DOHH2 (cell line): ENCODE results near the gene DNER.

Experiments
- H3F3A ChIP-seq: fragments of 200-600 bp; sonication (generic), shearing (Covaris generic); 2 replicates; pipeline ENCODE4 v1.6.0; 2016; ENCODE audit warnings: antibody characterized with exemption, mild to moderate bottlenecking; ENCODE audit not compliant: control insufficient read depth, insufficient read depth
- H3K27ac ChIP-seq: fragments of 200-600 bp; sonication (generic); 2 replicates; pipeline ENCODE4 v1.5.1; 2014; ENCODE audit warnings: low read depth, mild to moderate bottlenecking, low read length, moderate library complexity
- H3K27me3 ChIP-seq: fragments of 200-600 bp; sonication (generic); 2 replicates; pipeline ENCODE4 v1.6.1; 2014; ENCODE audit warnings: mild to moderate bottlenecking, low read length, mixed read lengths; ENCODE audit not compliant: control insufficient read depth
- H3K36me3 ChIP-seq: fragments of 200-600 bp; sonication (generic); 2 replicates; pipeline ENCODE4 v1.6.1; 2014; ENCODE audit warnings: mild to moderate bottlenecking, low read length, moderate library complexity, mixed read lengths; ENCODE audit not compliant: control insufficient read depth
- H3K4me1 ChIP-seq: fragments of 200-600 bp; sonication (generic); 2 replicates; pipeline ENCODE4 v1.6.1; 2014; ENCODE audit warnings: mild to moderate bottlenecking, low read length, mixed read lengths; ENCODE audit not compliant: control insufficient read depth
- H3K4me2 ChIP-seq: fragments of 200-600 bp; sonication (generic); 2 replicates; pipeline ENCODE4 v1.6.0; 2014; ENCODE audit warnings: mild to moderate bottlenecking, low read length, moderate library complexity
- H3K4me3 ChIP-seq: fragments of 200-600 bp; sonication (generic); 2 replicates; pipeline ENCODE4 v1.5.1; 2014; ENCODE audit warnings: mild to moderate bottlenecking, low read length, mixed read lengths
- H3K79me2 ChIP-seq: fragments of 200-600 bp; sonication (generic); 2 replicates; pipeline ENCODE4 v1.6.1; 2014; ENCODE audit warnings: mild to moderate bottlenecking, low read length, mixed read lengths; ENCODE audit not compliant: control insufficient read depth
- H3K9me2 ChIP-seq: fragments of 200-600 bp; sonication (generic); replicated peaks from 2 replicates; pipeline ENCODE4 v1.6.1; 2014; ENCODE audit warnings: mild to moderate bottlenecking, low read length, mixed read lengths; ENCODE audit not compliant: control insufficient read depth
- H3K9me3 ChIP-seq: fragments of 200-600 bp; sonication (generic); 2 replicates; pipeline ENCODE4 v1.6.1; 2014; ENCODE audit warnings: antibody characterized with exemption, low read length, mixed read lengths; ENCODE audit not compliant: control insufficient read depth, insufficient read depth
- H4K20me1 ChIP-seq: fragments of 200-600 bp; sonication (generic); 2 replicates; pipeline ENCODE4 v1.6.0; 2014; ENCODE audit warnings: low read depth, mild to moderate bottlenecking, antibody characterized with exemption, low read length, moderate library complexity; ENCODE audit not compliant: control insufficient read depth, insufficient read depth
- EZH2phosphoT487 ChIP-seq: fragments of 200-600 bp; sonication (generic); IDR thresholded peaks from 2 replicates; pipeline ENCODE4 v1.6.1; 2017; ENCODE audit warnings: borderline replicate concordance, mild to moderate bottlenecking, antibody characterized with exemption, low read length, moderate library complexity, mixed read lengths
- TF ChIP-seq, protein P1 (sequence below): fragments of 200-600 bp; sonication (generic); IDR thresholded peaks from one replicate; pipeline ENCODE4 v1.5.1; 2014; ENCODE audit warnings: antibody characterized with exemption, mild to moderate bottlenecking, low read depth, low read length; ENCODE audit not compliant: poor library complexity, severe bottlenecking

Gene DNER

DNA sequence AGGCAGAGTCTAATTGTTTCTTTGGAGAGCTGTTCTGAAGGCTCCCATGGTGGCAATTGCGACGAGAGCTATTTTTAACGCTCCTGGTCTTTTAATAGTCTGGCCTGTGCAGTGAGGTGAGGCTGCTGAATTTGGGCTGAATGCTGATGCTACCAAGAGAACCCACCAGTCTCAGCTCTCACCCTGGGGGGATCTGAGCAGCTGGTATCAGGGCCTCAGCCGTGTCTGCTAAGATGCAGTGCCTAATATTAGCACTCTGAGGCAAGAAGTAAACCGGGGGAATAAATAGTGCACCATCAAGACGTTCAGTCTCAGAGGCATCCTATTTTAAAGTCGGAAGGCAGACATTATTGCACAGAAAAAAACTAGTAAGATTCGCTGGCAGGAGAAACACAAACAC is 228.5 kb downstream of the DNER start:
- Histone ChIP-seq H4K20me1 (no peaks in the 10 kb centered on the region), H3K27ac (peak overlapping the region; percentile 17; the same call in 1 of the 2 replicates), H3F3A (no peaks in the 10 kb centered on the region), H3K4me1 (peaks cover 34% of the 10 kb centered on the region), H3K36me3 (no peaks in the 10 kb centered on the region), H3K27me3 (peaks cover 13% of the 10 kb centered on the region), H3K79me2 (no peaks in the 10 kb centered on the region), H3K9me2 (no peaks in the 10 kb centered on the region), H3K4me2 (peak overlapping the region; percentile 47), H3K4me3 (peak overlapping the region; percentile 41), H3K9me3 (no peaks in the 10 kb centered on the region)
- TF ChIP-seq, protein P1, sequence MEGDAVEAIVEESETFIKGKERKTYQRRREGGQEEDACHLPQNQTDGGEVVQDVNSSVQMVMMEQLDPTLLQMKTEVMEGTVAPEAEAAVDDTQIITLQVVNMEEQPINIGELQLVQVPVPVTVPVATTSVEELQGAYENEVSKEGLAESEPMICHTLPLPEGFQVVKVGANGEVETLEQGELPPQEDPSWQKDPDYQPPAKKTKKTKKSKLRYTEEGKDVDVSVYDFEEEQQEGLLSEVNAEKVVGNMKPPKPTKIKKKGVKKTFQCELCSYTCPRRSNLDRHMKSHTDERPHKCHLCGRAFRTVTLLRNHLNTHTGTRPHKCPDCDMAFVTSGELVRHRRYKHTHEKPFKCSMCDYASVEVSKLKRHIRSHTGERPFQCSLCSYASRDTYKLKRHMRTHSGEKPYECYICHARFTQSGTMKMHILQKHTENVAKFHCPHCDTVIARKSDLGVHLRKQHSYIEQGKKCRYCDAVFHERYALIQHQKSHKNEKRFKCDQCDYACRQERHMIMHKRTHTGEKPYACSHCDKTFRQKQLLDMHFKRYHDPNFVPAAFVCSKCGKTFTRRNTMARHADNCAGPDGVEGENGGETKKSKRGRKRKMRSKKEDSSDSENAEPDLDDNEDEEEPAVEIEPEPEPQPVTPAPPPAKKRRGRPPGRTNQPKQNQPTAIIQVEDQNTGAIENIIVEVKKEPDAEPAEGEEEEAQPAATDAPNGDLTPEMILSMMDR = no peak
- no peak for TF ChIP-seq EZH2phosphoT487

DNA sequence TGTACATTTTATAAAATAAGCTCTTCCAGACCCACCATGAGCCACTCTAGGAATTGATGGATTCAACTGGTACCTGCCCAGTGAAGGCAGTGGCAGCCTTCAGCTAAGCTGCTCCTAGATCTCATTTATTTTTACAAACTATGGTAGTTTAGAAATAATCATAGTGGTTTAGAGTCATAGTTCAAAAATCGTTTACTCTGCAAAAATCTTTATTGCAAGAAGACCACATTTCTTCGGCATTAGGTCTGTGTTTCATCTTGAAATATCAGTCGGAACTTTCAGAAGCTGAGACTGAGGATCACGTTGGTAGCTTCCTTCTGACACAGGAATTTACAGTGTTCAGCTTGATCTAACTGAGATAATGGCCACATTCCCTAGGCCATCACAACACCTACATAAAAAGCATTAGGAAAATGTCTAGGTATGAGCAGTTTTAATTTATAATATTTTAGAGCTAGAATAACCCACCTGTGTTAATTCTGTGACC is 237.0 kb downstream of the DNER start:
- H3K4me3 ChIP-seq = peak overlapping the region; percentile 26; the same call in 1 of the 2 replicates
- H3K9me3 ChIP-seq = no peaks in the 10 kb centered on the region
- H3K27me3 ChIP-seq = no peaks in the 10 kb centered on the region
- no peaks in the 10 kb centered on the region for H4K20me1 ChIP-seq
- H3K36me3 ChIP-seq = no peaks in the 10 kb centered on the region
- TF ChIP-seq, protein P1 = no peak
- no peak for TF ChIP-seq EZH2phosphoT487
- H3F3A ChIP-seq = no peaks in the 10 kb centered on the region
- peak overlapping the region; percentile 40 for H3K4me2 ChIP-seq
- no peak overlapping the region for H3K27ac ChIP-seq
- no peaks in the 10 kb centered on the region for H3K9me2 ChIP-seq
- no peaks in the 10 kb centered on the region for H3K79me2 ChIP-seq
- H3K4me1 ChIP-seq = peaks cover 24% of the 10 kb centered on the region

DNA sequence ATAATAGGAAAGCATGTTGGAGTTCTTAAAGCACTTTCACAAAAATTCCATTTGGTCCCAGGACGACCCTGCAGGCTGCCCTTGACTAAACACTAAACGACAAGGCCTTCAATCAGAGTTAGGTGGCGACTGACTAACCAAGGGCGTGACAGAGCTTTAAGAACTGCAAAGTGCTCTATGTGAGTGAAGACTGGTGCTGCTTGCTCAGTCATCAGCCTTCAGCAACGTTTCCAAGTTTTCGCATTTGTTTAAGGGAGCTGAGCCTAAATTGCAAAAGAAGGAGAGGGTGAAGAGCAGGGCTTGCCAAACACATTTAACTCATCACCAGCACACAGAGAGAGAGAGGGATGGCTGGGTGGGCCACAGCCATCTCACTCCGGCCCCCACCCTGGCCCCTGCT is 238.6 kb downstream of the DNER start:
- Histone ChIP-seq H3K9me3 (no peaks in the 10 kb centered on the region), H3K9me2 (no peaks in the 10 kb centered on the region), H3K4me3 (no peak overlapping the region), H3K79me2 (no peaks in the 10 kb centered on the region), H3K36me3 (no peaks in the 10 kb centered on the region), H3K27ac (no peak overlapping the region), H3K4me2 (no peak overlapping the region), H3F3A (no peaks in the 10 kb centered on the region), H4K20me1 (no peaks in the 10 kb centered on the region), H3K4me1 (peaks cover 24% of the 10 kb centered on the region), H3K27me3 (no peaks in the 10 kb centered on the region)
- no peak for TF ChIP-seq EZH2phosphoT487
- TF ChIP-seq, protein P1 = no peak

DNA sequence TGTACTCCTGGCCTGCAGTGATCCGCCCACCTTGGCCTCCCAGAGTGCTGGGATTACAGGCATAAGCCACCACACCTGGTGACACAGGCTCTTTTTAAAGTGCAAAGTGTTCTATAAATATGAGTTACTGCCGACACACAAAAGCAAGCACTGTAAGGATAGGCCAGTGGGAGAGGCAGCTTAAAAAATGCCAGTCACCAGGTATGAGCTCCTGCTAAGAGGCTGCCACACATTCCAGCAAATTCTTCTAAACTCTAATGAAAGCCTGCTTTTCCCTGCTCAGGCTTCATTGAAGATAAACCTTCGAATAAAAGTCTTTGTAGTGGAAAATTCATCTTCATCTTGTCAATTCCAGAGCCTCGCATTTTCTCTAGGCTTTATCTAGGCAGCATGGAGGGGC is 240.2 kb downstream of the DNER start:
- Histone ChIP-seq H3K27ac (no peak overlapping the region), H3K79me2 (no peaks in the 10 kb centered on the region), H4K20me1 (no peaks in the 10 kb centered on the region), H3F3A (no peaks in the 10 kb centered on the region), H3K9me3 (no peaks in the 10 kb centered on the region), H3K27me3 (no peaks in the 10 kb centered on the region), H3K4me2 (no peak overlapping the region), H3K4me1 (peaks cover 24% of the 10 kb centered on the region), H3K4me3 (no peak overlapping the region), H3K9me2 (no peaks in the 10 kb centered on the region), H3K36me3 (no peaks in the 10 kb centered on the region)
- TF ChIP-seq, protein P1 = no peak
- TF ChIP-seq EZH2phosphoT487 = no peak
